IMR-90 (cell line): ENCODE results near the gene COL4A1. TPM values are rescaled to one million over a fixed set of nuclear protein-coding genes. Genes with fewer than 3 reads are reported as not detected.

ENCODE experiments used
- ATAC-seq: fragments of 200-7000 bp; cut with Tn5 transposase; 2 replicates; pipeline ENCODE4 v1.9.1; 2020; ENCODE audit warnings: low read depth, mild to moderate bottlenecking, moderate library complexity
- BruUV-seq: library from RNA; stranded (reverse); fragments of 400-500 nt; replicated peaks from 2 replicates; lab custom pipeline; 2021; lab: Mats Ljungman, UMichigan
- CTCF ChIA-PET: fragments of 300-600 bp; formaldehyde crosslinking; extraction: SDS; loops from one replicate; lab custom pipeline; 2021; ENCODE audit warnings: antibody characterized with exemption; lab: Yijun Ruan, JAX
- POLR2A ChIA-PET: fragments of 300-600 bp; sonication (Branson Sonifier 250); formaldehyde crosslinking; loops from one replicate; lab custom pipeline; 2022; ENCODE audit warnings: antibody characterized with exemption; ENCODE audit not compliant: unreplicated experiment; lab: Charles Lee
- DNase-seq: peaks from one replicate; pipeline ENCODE4 v3.0.0; 2013
- H2AFZ ChIP-seq: replicated peaks from 2 replicates; pipeline ENCODE3; 2013; ENCODE audit warnings: low read length, mild to moderate bottlenecking; ENCODE audit not compliant: poor library complexity
- H2AK5ac ChIP-seq: 2 replicates; pipeline ENCODE4 v1.6.1; 2013; ENCODE audit warnings: low read depth, low read length, inconsistent platforms
- H2AK9ac ChIP-seq: replicated peaks from 2 replicates; pipeline ENCODE3; 2013; ENCODE audit warnings: mild to moderate bottlenecking, low read depth, low read length, moderate library complexity; ENCODE audit not compliant: poor library complexity
- H2BK120ac ChIP-seq: 2 replicates; pipeline ENCODE4 v1.6.1; 2013; ENCODE audit warnings: low read depth, low read length, inconsistent platforms
- H2BK15ac ChIP-seq: 3 replicates; pipeline ENCODE4 v1.6.1; 2013; ENCODE audit warnings: low read depth, low read length, inconsistent platforms
- H2BK20ac ChIP-seq: 2 replicates; pipeline ENCODE4 v1.6.1; 2013; ENCODE audit warnings: low read depth, mild to moderate bottlenecking, inconsistent platforms, low read length, moderate library complexity
- H2BK5ac ChIP-seq: 2 replicates; pipeline ENCODE4 v1.6.1; 2013; ENCODE audit warnings: mild to moderate bottlenecking, low read depth, low read length, inconsistent platforms; ENCODE audit not compliant: poor library complexity, severe bottlenecking
- H3K14ac ChIP-seq: replicated peaks from 2 replicates; pipeline ENCODE4 v1.6.1; 2013; ENCODE audit warnings: low read depth, low read length, inconsistent platforms
- H3K18ac ChIP-seq: 2 replicates; pipeline ENCODE4 v1.6.1; 2013; ENCODE audit warnings: low read depth, low read length, control low read depth
- H3K23ac ChIP-seq: 2 replicates; pipeline ENCODE4 v1.6.1; 2013; ENCODE audit warnings: low read depth, low read length, inconsistent platforms
- H3K27ac ChIP-seq: 2 replicates; pipeline ENCODE4 v1.5.1; 2013; ENCODE audit warnings: mild to moderate bottlenecking, control low read depth, low read length; ENCODE audit not compliant: insufficient read depth
- H3K27me3 ChIP-seq: 2 replicates; pipeline ENCODE4 v1.6.1; 2013; ENCODE audit warnings: low read length; ENCODE audit not compliant: control insufficient read depth, insufficient read depth
- H3K36me3 ChIP-seq: 2 replicates; pipeline ENCODE4 v1.6.1; 2013; ENCODE audit warnings: low read length, mixed read lengths; ENCODE audit not compliant: control insufficient read depth, insufficient read depth
- H3K4ac ChIP-seq: 2 replicates; pipeline ENCODE4 v1.6.1; 2013; ENCODE audit warnings: low read depth, low read length, inconsistent platforms
- H3K4me1 ChIP-seq: 2 replicates; pipeline ENCODE4 v1.6.1; 2013; ENCODE audit warnings: low read length, mixed read lengths; ENCODE audit not compliant: control insufficient read depth, insufficient read depth
- H3K4me2 ChIP-seq: 2 replicates; pipeline ENCODE4 v1.6.1; 2013; ENCODE audit warnings: low read depth, mild to moderate bottlenecking, control low read depth, low read length, moderate library complexity
- H3K4me3 ChIP-seq: 2 replicates; pipeline ENCODE4 v1.5.1; 2013; ENCODE audit warnings: low read depth, mild to moderate bottlenecking, control low read depth, low read length, moderate library complexity; ENCODE audit not compliant: insufficient read depth
- H3K56ac ChIP-seq: 2 replicates; pipeline ENCODE4 v1.6.1; 2013; ENCODE audit warnings: low read length, inconsistent platforms; ENCODE audit not compliant: insufficient read depth; ENCODE audit errors: extremely low read depth
- H3K79me1 ChIP-seq, 2 experiments: 2 replicates each; pipeline ENCODE4 v1.6.1; 2013; ENCODE audit warnings: low read length in 2 of 2, inconsistent platforms in 1 of 2, low read depth in 1 of 2
- H3K9ac ChIP-seq: 2 replicates; pipeline ENCODE4 v1.6.1; 2013; ENCODE audit warnings: low read depth, low read length, control low read depth
- H3K9me1 ChIP-seq: 2 replicates; pipeline ENCODE4 v1.6.1; 2013; ENCODE audit warnings: low read length, inconsistent platforms; ENCODE audit not compliant: insufficient read depth
- H3K9me3 ChIP-seq: 2 replicates; pipeline ENCODE4 v1.6.1; 2013; ENCODE audit warnings: low read length; ENCODE audit not compliant: control insufficient read depth, insufficient read depth
- H4K20me1 ChIP-seq: 2 replicates; pipeline ENCODE4 v1.6.1; 2013; ENCODE audit warnings: low read length, inconsistent platforms; ENCODE audit not compliant: insufficient read depth
- H4K5ac ChIP-seq: 2 replicates; pipeline ENCODE4 v1.6.1; 2013; ENCODE audit warnings: mild to moderate bottlenecking, low read depth, low read length, control low read depth
- H4K8ac ChIP-seq, 2 experiments: 2 replicates each; pipeline ENCODE4 v1.6.1; 2013; ENCODE audit warnings: low read depth in 2 of 2, low read length in 2 of 2, control low read depth in 1 of 2, inconsistent platforms in 1 of 2
- H4K91ac ChIP-seq: 2 replicates; pipeline ENCODE4 v1.6.1; 2013; ENCODE audit warnings: low read depth, low read length, inconsistent platforms; ENCODE audit not compliant: insufficient read depth
- BHLHE40 ChIP-seq: fragments of 150-350 bp; IDR thresholded peaks from 2 replicates; pipeline ENCODE4 v1.6.1; 2016; ENCODE audit warnings: mild to moderate bottlenecking, low read depth, low read length
- CEBPB ChIP-seq: IDR thresholded peaks from 2 replicates; pipeline ENCODE4 v1.6.1; 2012; ENCODE audit warnings: low read depth, low read length, improper control_type of control experiment
- CHD1 ChIP-seq: IDR thresholded peaks from 2 replicates; pipeline ENCODE4 v1.6.1; 2012; ENCODE audit warnings: low read depth, low read length, improper control_type of control experiment
- CTCF ChIP-seq: conservative IDR thresholded peaks from 2 replicates; pipeline ENCODE4 v1.5.1; 2012; ENCODE audit warnings: mild to moderate bottlenecking, low read depth, low read length, improper control_type of control experiment
- ELK1 ChIP-seq: fragments of 150-350 bp; IDR thresholded peaks from 2 replicates; pipeline ENCODE4 v1.6.1; 2016; ENCODE audit warnings: low read depth, mild to moderate bottlenecking, low read length, moderate library complexity, borderline replicate concordance
- FOS ChIP-seq: fragments of 150-350 bp; IDR thresholded peaks from 2 replicates; pipeline ENCODE4 v1.6.1; 2016; ENCODE audit warnings: low read depth, low read length
- MAFK ChIP-seq: IDR thresholded peaks from 2 replicates; pipeline ENCODE4 v1.6.1; 2012; ENCODE audit warnings: low read depth, low read length, improper control_type of control experiment
- MXI1 ChIP-seq: IDR thresholded peaks from 2 replicates; pipeline ENCODE4 v1.6.1; 2012; ENCODE audit warnings: low read depth, mild to moderate bottlenecking, low read length, moderate library complexity, borderline replicate concordance
- NFE2L2 ChIP-seq: fragments of 150-350 bp; IDR thresholded peaks from 2 replicates; pipeline ENCODE4 v1.6.1; 2016; ENCODE audit warnings: low read depth, mild to moderate bottlenecking, low read length
- POLR2A ChIP-seq: IDR thresholded peaks from 2 replicates; pipeline ENCODE4 v1.6.1; 2012; ENCODE audit warnings: mild to moderate bottlenecking, low read depth, low read length
- RAD21 ChIP-seq: IDR thresholded peaks from 2 replicates; pipeline ENCODE4 v1.6.1; 2012; ENCODE audit warnings: low read length, improper control_type of control experiment
- RFX5 ChIP-seq: IDR thresholded peaks from 2 replicates; pipeline ENCODE4 v1.8.0; 2012; ENCODE audit warnings: low read depth, mild to moderate bottlenecking, low read length, moderate library complexity
- SMC3 ChIP-seq: fragments of 150-350 bp; IDR thresholded peaks from 2 replicates; pipeline ENCODE4 v1.6.1; 2016; ENCODE audit warnings: low read depth, mild to moderate bottlenecking, antibody characterized with exemption, low read length, moderate library complexity
- USF2 ChIP-seq: fragments of 150-350 bp; IDR thresholded peaks from 2 replicates; pipeline ENCODE4 v1.6.1; 2017; ENCODE audit warnings: mild to moderate bottlenecking, antibody characterized with exemption, low read length, low read depth
- WGBS, 2 experiments: methylation state at CpG; one replicate each; pipeline versions ENCODE4 v1.1.5 to v1.1.7; 2013; ENCODE audit warnings: missing lambda C conversion rate in 2 of 2; ENCODE audit not compliant: insufficient read length in 1 of 2; ENCODE audit errors: extremely low coverage in 2 of 2; 5-methylcytosine and 5-hydroxymethylcytosine counted together
- dilution Hi-C: fragments of 300-500 bp; cut with HindIII; formaldehyde crosslinking; loops from one replicate; pipeline ENCODE4 v1.14.3; 2018; ENCODE audit warnings: low sequenced_read_pairs; ENCODE audit not compliant: unreplicated experiment
- in situ Hi-C: fragments of 300-500 bp; cut with MboI; formaldehyde crosslinking; loops from 3 replicates; pipeline ENCODE4 v1.14.3; 2019; ENCODE audit warnings: low sequenced_read_pairs, inconsistent platforms, mixed read lengths
- intact Hi-C: fragments of 100-400 bp; cut with micrococcal nuclease; formaldehyde crosslinking; loops from 2 replicates; pipeline ENCODE4 v1.10.0; 2022
- polyA plus RNA-seq, 3 experiments: library from polyadenylated mRNA; depleted of rRNA; stranded (reverse); fragments of >200 nt; gene quantifications; 2 replicates each; pipeline ENCODE4 v1.2.3, GENCODE V29; 2012; ENCODE audit warnings: low replicate concordance in 1 of 3
- total RNA-seq: library from RNA; depleted of rRNA; stranded (reverse); fragments of >200 nt; gene quantifications from 2 replicates; pipeline ENCODE4 v1.2.3, GENCODE V29; 2012

COL4A1 gene
- total and polyA plus RNA-seq, 2 of the 4 experiments (the other 2 are of a cell fraction) = 230 to 337 TPM

- dilution Hi-C loops (no loop called here), intact Hi-C loops (no loop called here), in situ Hi-C loops (no loop called here)
- Histone ChIP-seq H3K36me3 (peaks cover 19% of the 10 kb centered on the region), H4K91ac (peak overlapping the region; percentile 8; the same call in 1 of the 2 replicates), H3K9ac (no peak overlapping the region), H3K4me1 (peaks cover 22% of the 10 kb centered on the region), H3K79me1 (peaks cover 29 to 89% of the 10 kb centered on the region in 2 experiments), H3K56ac (no peak overlapping the region), H4K5ac (peak overlapping the region; percentile 8), H3K4ac (peak overlapping the region; percentile 48), H3K9me1 (peaks cover 53% of the 10 kb centered on the region), H3K23ac (peak overlapping the region; percentile 86), H3K27me3 (no peaks in the 10 kb centered on the region), H3K4me3 (no peak overlapping the region), H2BK15ac (peak overlapping the region; percentile 15; the same call in 1 of the 3 replicates), H4K20me1 (peaks cover 59% of the 10 kb centered on the region), H3K9me3 (no peaks in the 10 kb centered on the region), H3K14ac (peak overlapping the region; percentile 43; the same call in 1 of the 2 replicates), H4K8ac (no peak overlapping the region; a peak in 1 of 4 replicates), H2AFZ (no peak overlapping the region), H2BK20ac (peak overlapping the region; percentile 1; the same call in 1 of the 2 replicates), H3K4me2 (no peak overlapping the region), H3K18ac (no peak overlapping the region), H2BK120ac (peak overlapping the region; percentile 37; the same call in 1 of the 2 replicates), H2AK5ac (peak overlapping the region; percentile 79), H3K27ac (peak overlapping the region; percentile 7; the same call in 1 of the 2 replicates), H2AK9ac (no peak overlapping the region), H2BK5ac (peak overlapping the region; percentile 43)
- no TSS peak for BruUV-seq
- WGBS, 2 experiments = 100% methylated on average over 1 of the region's 6 CpGs; no CpG with 5 or more reads in 1 of the 2 experiments
- ChIA-PET POLR2A (no interaction called here), CTCF (interaction anchor here (0.7 kb wide), 1 partner anchor 60 kb away, joined by 3 read pairs; no protein-coding TSS in a partner anchor)
- ATAC-seq = no peak
- no peak for DNase-seq
- no peak for TF ChIP-seq CTCF
- no peak for TF ChIP-seq ELK1
- TF ChIP-seq RFX5 = no peak
- TF ChIP-seq USF2 = no peak
- no peak for TF ChIP-seq FOS
- no peak for TF ChIP-seq NFE2L2
- no peak for TF ChIP-seq SMC3
- no peak for TF ChIP-seq RAD21
- no peak for TF ChIP-seq MAFK
- TF ChIP-seq MXI1 = no peak
- no peak for TF ChIP-seq BHLHE40
- TF ChIP-seq CEBPB = no peak
- no peak for TF ChIP-seq POLR2A
- no peak for TF ChIP-seq CHD1
Measured at GRCh38 chr13:110351636-110352420, 44.9 kb upstream of the COL4A1 start.
